GM20000 (cell line): ENCODE results near the gene HACD4.

ENCODE experiments used
- DNase-seq: peaks from one replicate; pipeline ENCODE4 v3.0.0; 2012; ENCODE audit warnings: low spot score
- CTCF ChIP-seq: IDR thresholded peaks from 2 replicates; pipeline ENCODE4 v1.5.1; 2012; ENCODE audit warnings: mild to moderate bottlenecking, control low read depth; ENCODE audit errors: extremely low read depth, missing control alignments

HACD4 gene

GRCh38 chr9:21037278-21037677 lies 5.8 kb upstream of the HACD4 start:
- TF ChIP-seq CTCF, result no peak
- no peak for DNase-seq

GRCh38 chr9:21031808-21032183 lies 356 bp upstream of the HACD4 start:
- TF ChIP-seq CTCF, result no peak
- DNase-seq, result no peak

- no peak for TF ChIP-seq CTCF
- peak; percentile 78 for DNase-seq
Measured at GRCh38 chr9:21030389-21031035, 928 bp downstream of the HACD4 start.

- no peak for TF ChIP-seq CTCF
Measured at GRCh38 chr9:21029661-21030060, 1.8 kb downstream of the HACD4 start.

GRCh38 chr9:21028466-21028865 lies 3.0 kb downstream of the HACD4 start:
- no peak for DNase-seq
- TF ChIP-seq CTCF, result no peak

More at GRCh38 chr9:21029661-21030060, 1.8 kb downstream of the HACD4 start:
- no peak for DNase-seq

- TF ChIP-seq CTCF, result no peak
- DNase-seq, result no peak
Measured at GRCh38 chr9:21027295-21027694, 4.1 kb downstream of the HACD4 start.

GRCh38 chr9:21023861-21024260 lies 7.6 kb downstream of the HACD4 start:
- no peak for TF ChIP-seq CTCF
- no peak for DNase-seq
